Amniotic stem cell (primary cell): Measurements from ENCODE around the gene TMEM184B.
A peak's percentile ranks its signal among the peaks of the same experiment; 100 is the strongest.

Experiments
- DNase-seq: peaks from one replicate; lab custom pipeline; 2025; lab: John Stamatoyannopoulos, UW

Gene TMEM184B

GRCh38 chr22:38226853-38227649 is 45.8 kb downstream of the TMEM184B start:
- no peak for DNase-seq

DNA sequence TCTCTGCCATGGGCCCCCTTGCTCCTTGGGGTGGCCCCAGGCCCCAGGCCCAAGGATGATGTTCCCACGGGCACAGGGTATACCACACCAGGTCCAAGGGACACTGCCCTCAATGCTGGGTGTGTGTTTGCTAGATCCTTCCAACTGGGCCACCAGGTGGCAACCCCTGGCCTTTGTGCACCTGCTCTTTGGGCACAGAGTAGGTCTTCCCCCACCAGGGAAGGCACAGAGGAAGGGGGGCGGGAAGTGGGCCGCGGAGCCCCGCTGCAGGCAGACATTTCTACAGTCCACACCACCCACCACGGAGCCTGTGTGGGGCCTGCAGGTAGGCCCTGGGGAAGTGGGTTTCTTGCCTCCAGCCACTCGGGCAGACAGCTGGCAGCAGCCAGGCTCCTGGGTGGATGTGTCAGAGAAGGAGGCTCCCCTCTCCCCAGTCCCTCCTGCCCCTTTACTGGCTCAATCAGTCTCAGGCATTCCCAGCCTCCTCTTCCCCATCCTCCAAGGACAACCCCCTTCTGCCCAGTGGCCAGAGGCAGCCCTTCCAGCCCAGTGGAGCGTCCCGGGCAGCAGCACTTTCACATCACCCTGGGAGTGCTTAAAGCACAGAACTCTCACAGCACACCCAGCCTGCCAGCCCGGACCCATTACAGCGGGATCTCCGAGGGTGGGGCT is 49.4 kb downstream of the TMEM184B start:
- no peak for DNase-seq

DNA sequence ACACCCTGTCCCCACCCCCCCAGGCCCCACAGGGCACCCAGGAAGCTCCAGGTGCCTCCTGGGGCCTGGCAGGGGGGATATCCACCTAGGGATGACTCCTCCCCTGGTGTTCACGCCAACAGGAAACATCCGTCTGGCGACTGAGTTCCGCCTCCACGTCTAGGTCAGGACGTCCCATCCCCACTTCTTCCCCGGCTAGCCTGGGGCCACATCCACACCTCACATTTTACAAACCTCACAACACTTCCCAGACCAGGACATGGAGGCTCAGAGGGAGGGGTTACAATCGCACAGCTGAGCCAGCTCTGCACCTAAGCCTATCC is 50.1 kb downstream of the TMEM184B start:
- no peak for DNase-seq

- DNase-seq = no peak
Observed at GRCh38 chr22:38221908-38222796, 50.7 kb downstream of the TMEM184B start.

DNA sequence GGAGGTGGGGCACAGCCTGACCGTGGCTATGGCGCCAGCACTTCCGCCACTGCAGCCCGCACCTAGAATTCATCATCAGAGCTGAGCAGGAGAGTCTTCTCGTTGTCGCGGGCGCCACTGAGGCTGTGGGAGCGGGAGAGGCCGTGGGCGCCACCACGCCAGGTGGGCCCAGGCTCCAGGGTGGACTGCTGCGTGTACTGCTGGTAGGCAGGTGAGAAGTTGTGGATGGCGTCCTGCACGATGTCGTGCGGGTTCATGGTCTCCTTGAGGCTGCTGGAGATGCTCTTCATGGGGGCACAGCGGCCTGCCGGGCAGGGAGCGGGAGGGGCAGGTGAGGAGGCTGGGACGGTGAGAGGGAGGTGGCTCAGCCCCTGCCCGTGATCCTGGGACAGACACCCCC is 51.4 kb downstream of the TMEM184B start:
- DNase-seq = no peak

- no peak for DNase-seq
Observed at GRCh38 chr22:38220653-38221386, 52.0 kb downstream of the TMEM184B start.

- DNase-seq = no peak
Observed at GRCh38 chr22:38220163-38220562, 52.6 kb downstream of the TMEM184B start.

DNA sequence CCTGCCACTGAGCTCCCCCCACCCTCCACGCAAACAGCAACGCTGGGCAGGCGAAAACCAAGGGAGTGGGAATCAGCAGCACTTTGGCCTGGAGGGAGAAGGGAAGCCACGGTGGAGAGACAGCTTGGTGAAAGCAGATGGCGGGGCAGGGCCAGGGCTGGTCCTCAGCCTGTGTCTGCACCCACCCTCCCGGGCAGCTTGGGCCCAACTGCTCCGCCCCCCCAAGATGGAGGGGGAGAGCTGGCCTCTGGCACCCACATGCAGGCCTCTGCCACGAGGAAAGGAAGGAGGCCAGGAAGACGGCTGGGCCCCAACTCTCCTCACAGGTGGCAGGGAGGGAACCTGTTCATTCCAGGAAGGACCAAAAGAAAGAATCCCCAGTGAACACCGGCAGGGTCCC is 53.2 kb downstream of the TMEM184B start:
- no peak for DNase-seq

GRCh38 chr22:38218661-38219622 is 53.9 kb downstream of the TMEM184B start:
- peak; percentile 65 for DNase-seq

- no peak for DNase-seq
Observed at GRCh38 chr22:38215156-38216038, 57.4 kb downstream of the TMEM184B start.

GRCh38 chr22:38214302-38215056 is 58.3 kb downstream of the TMEM184B start:
- DNase-seq = no peak

DNA sequence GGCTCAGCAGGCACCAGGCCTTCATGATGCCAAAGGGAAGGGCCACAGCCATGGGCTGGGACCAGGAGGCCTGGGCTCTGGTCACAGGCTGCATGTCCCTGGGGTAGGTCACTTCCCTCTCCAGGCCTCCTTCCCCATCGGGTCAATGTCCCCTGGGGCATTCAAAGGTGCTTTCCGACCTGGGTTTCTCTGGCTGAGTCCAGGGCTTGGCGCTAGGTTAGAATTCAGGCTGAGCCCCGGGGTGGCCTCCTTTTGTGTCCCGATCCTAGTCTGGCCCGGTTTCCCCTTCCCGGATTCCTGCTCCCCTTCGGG is 58.9 kb downstream of the TMEM184B start:
- no peak for DNase-seq

- DNase-seq = no peak
Observed at GRCh38 chr22:38213319-38213989, 59.4 kb downstream of the TMEM184B start.

GRCh38 chr22:38212442-38212841 is 60.4 kb downstream of the TMEM184B start:
- no peak for DNase-seq

DNA sequence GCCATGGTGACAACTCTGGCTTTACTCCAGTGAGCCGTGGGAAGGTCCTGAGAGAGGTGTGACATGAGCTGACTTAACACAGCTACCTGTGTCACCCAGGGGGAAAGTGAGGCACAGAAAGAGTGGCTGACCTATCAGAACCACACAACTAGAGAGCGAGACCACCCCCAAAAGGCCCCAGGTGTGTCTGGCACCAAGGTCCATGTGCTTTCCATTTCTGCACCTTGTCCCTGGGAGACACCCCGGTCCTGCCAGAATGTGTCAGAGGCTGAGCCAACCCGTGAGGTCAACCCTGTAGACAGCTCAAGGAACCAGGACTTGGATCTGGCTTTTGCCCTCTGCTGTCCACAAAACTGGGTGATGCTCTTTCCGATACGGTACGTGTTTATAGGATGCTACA is 61.3 kb downstream of the TMEM184B start:
- DNase-seq = no peak

DNA sequence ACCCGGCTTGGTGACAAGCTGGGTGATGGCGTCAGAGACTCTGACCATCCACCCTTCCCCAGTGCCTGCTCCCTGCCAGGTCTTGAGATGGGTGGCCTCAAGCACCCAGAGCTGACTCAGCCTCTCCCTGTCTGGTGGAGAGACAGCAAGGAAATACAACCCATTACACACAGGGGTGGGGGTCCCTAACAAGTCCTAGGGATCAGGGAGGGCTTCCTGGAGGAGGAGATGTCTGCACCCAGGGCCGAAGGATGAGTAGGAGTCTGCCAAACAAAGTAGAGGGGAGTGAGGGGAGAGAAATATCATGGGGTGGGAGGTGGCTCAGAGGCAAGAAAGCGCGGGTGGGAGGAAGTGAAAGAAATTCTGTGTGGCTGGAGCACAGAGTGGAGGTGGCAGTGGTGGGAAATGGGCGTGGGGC is 64.2 kb downstream of the TMEM184B start:
- DNase-seq = no peak

- no peak for DNase-seq
Observed at GRCh38 chr22:38207898-38208432, 64.8 kb downstream of the TMEM184B start.
